Neural cell (in vitro differentiated cells): ENCODE results near the gene ITGA8. TPM values are rescaled to one million over a fixed set of nuclear protein-coding genes. Genes with fewer than 3 reads are reported as not detected.

Experiments used
- H2AFZ ChIP-seq: fragments of 200-600, 300-800 bp; sonication (generic), shearing (Covaris generic); 2 replicates; pipeline ENCODE4 v1.6.0; 2014; ENCODE audit warnings: low read depth, mild to moderate bottlenecking, antibody characterized with exemption, low read length, moderate library complexity
- H3F3A ChIP-seq: fragments of 200-600 bp; shearing (Covaris generic); 2 replicates; pipeline ENCODE4 v1.6.1; 2016; ENCODE audit warnings: mild to moderate bottlenecking, moderate library complexity, mixed read lengths, antibody characterized with exemption, low read length; ENCODE audit not compliant: insufficient read depth, poor library complexity, severe bottlenecking
- H3K27ac ChIP-seq: fragments of 200-600, 300-800 bp; sonication (generic), shearing (Covaris generic); 2 replicates; pipeline ENCODE4 v1.5.1; 2014; ENCODE audit warnings: mild to moderate bottlenecking, low read length, moderate library complexity
- H3K27me3 ChIP-seq: fragments of 300-800, 200-600 bp; sonication (generic), shearing (Covaris generic); 2 replicates; pipeline ENCODE4 v1.6.0; 2014; ENCODE audit warnings: mild to moderate bottlenecking, low read depth, low read length, moderate library complexity; ENCODE audit not compliant: insufficient read depth
- H3K36me3 ChIP-seq: fragments of 300-800, 200-600 bp; sonication (generic), shearing (Covaris generic); 2 replicates; pipeline ENCODE4 v1.5.1; 2014; ENCODE audit warnings: mild to moderate bottlenecking, antibody characterized with exemption, low read length, moderate library complexity; ENCODE audit not compliant: insufficient read depth
- H3K4me2 ChIP-seq: fragments of 300-800, 200-600 bp; sonication (generic), shearing (Covaris generic); 2 replicates; pipeline ENCODE4 v1.6.0; 2014; ENCODE audit warnings: mild to moderate bottlenecking, low read length
- H3K4me3 ChIP-seq: fragments of 300-800, 200-600 bp; sonication (generic), shearing (Covaris generic); 2 replicates; pipeline ENCODE4 v1.5.1; 2014; ENCODE audit warnings: mild to moderate bottlenecking, low read length, moderate library complexity
- H3K79me2 ChIP-seq: fragments of 200-600 bp; shearing (Covaris generic); replicated peaks from 2 replicates; pipeline ENCODE4 v1.6.0; 2014; ENCODE audit warnings: mild to moderate bottlenecking, low read length, moderate library complexity; ENCODE audit not compliant: insufficient read depth
- H3K9ac ChIP-seq: fragments of 300-800, 200-600 bp; sonication (generic), shearing (Covaris generic); 2 replicates; pipeline ENCODE4 v1.6.1; 2016; ENCODE audit warnings: mild to moderate bottlenecking, low read length, mixed read lengths
- H3K9me2 ChIP-seq: fragments of 200-600 bp; shearing (Covaris generic); 2 replicates; pipeline ENCODE4 v1.6.1; 2016; ENCODE audit warnings: mild to moderate bottlenecking, low read length, mixed read lengths; ENCODE audit not compliant: insufficient read depth
- H3K9me3 ChIP-seq: fragments of 200-600, 300-800 bp; sonication (generic), shearing (Covaris generic); 2 replicates; pipeline ENCODE4 v1.6.1; 2016; ENCODE audit warnings: mild to moderate bottlenecking, mixed run types, low read length, moderate library complexity, mixed read lengths
- H4K20me1 ChIP-seq: fragments of 200-600 bp; shearing (Covaris generic); 2 replicates; pipeline ENCODE4 v1.6.1; 2016; ENCODE audit warnings: mild to moderate bottlenecking, mixed run types; ENCODE audit not compliant: insufficient read depth
- CTCF ChIP-seq: fragments of 450-650 bp; IDR thresholded peaks from 2 replicates; pipeline ENCODE4 v1.5.1; 2014; ENCODE audit warnings: antibody characterized with exemption, mild to moderate bottlenecking, moderate library complexity; ENCODE audit not compliant: poor library complexity, severe bottlenecking
- EP300 ChIP-seq: fragments of 450-650 bp; conservative IDR thresholded peaks from 2 replicates; pipeline ENCODE4 v1.6.1; 2014; ENCODE audit warnings: antibody characterized with exemption, mild to moderate bottlenecking, moderate library complexity; ENCODE audit not compliant: poor library complexity, severe bottlenecking
- EZH2 ChIP-seq: fragments of 200-600, 300-800 bp; shearing (Covaris generic), sonication (generic); IDR thresholded peaks from 2 replicates; pipeline ENCODE4 v1.6.1; 2014; ENCODE audit warnings: antibody characterized with exemption, low read length, borderline replicate concordance, mild to moderate bottlenecking; ENCODE audit not compliant: insufficient read depth, poor library complexity, severe bottlenecking
- MXI1 ChIP-seq: fragments of 450-650 bp; conservative IDR thresholded peaks from 2 replicates; pipeline ENCODE4 v1.6.1; 2014; ENCODE audit warnings: antibody characterized with exemption, mild to moderate bottlenecking; ENCODE audit not compliant: poor library complexity, severe bottlenecking
- POLR2AphosphoS5 ChIP-seq: IDR thresholded peaks from 2 replicates; pipeline ENCODE4 v1.6.1; 2012
- RAD21 ChIP-seq: fragments of 450-650 bp; conservative IDR thresholded peaks from 2 replicates; pipeline ENCODE4 v1.6.1; 2014; ENCODE audit warnings: antibody characterized with exemption, mild to moderate bottlenecking, moderate library complexity
- SMC3 ChIP-seq: fragments of 450-650 bp; conservative IDR thresholded peaks from 2 replicates; pipeline ENCODE4 v1.6.1; 2014; ENCODE audit warnings: antibody characterized with exemption, mild to moderate bottlenecking, moderate library complexity; ENCODE audit not compliant: poor library complexity
- TAF1 ChIP-seq: IDR thresholded peaks from 2 replicates; pipeline ENCODE4 v1.6.1; 2012; ENCODE audit warnings: low read depth
- polyA plus RNA-seq: library from polyadenylated mRNA; depleted of rRNA; stranded (reverse); fragments of >200 nt; gene quantifications from 2 replicates; pipeline ENCODE4 v1.2.3, GENCODE V29; 2014
- TF ChIP-seq, protein P1 (sequence below): IDR thresholded peaks from 2 replicates; pipeline ENCODE4 v1.6.1; 2012; ENCODE audit warnings: borderline replicate concordance

Gene ITGA8
- polyA plus RNA-seq, 1 donor from 2014 or later = 0.11 TPM

DNA sequence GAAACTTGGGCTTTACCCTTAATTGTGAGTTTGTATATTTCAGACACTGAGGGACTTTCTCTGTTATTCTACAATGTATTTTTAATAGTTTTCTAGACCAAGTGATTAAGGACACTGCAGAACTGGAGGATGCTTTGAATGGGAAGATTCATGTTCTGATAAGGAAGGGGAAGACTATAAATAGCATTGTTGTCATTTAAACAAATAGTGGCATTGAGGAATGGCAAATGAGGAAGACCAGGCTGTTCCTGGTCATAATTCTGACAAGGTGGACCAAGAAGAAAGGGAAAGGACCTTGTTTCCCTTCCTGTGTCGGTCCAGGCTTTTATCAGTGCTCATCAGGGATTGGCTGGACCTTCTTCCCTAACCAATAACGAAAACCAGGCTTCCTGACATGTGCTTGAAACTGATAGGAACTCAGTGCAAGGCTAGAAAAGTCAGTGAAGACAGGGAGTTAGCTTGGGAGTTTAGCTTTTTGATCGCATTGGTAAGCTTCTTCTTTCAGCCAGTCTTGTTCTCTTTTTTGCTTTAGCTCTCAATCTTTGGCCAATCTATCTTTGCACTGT, 116.2 kb downstream of the ITGA8 start:
- Histone ChIP-seq H4K20me1 (no peaks in the 10 kb centered on the region), H3K27me3 (no peaks in the 10 kb centered on the region), H3K9me3 (no peaks in the 10 kb centered on the region), H3K4me3 (no peak overlapping the region), H3K9me2 (no peaks in the 10 kb centered on the region), H3K79me2 (no peaks in the 10 kb centered on the region), H3K36me3 (no peaks in the 10 kb centered on the region), H2AFZ (no peak overlapping the region), H3K27ac (no peak overlapping the region), H3K9ac (no peak overlapping the region), H3F3A (no peaks in the 10 kb centered on the region), H3K4me2 (no peak overlapping the region)
- TF ChIP-seq, protein P1, sequence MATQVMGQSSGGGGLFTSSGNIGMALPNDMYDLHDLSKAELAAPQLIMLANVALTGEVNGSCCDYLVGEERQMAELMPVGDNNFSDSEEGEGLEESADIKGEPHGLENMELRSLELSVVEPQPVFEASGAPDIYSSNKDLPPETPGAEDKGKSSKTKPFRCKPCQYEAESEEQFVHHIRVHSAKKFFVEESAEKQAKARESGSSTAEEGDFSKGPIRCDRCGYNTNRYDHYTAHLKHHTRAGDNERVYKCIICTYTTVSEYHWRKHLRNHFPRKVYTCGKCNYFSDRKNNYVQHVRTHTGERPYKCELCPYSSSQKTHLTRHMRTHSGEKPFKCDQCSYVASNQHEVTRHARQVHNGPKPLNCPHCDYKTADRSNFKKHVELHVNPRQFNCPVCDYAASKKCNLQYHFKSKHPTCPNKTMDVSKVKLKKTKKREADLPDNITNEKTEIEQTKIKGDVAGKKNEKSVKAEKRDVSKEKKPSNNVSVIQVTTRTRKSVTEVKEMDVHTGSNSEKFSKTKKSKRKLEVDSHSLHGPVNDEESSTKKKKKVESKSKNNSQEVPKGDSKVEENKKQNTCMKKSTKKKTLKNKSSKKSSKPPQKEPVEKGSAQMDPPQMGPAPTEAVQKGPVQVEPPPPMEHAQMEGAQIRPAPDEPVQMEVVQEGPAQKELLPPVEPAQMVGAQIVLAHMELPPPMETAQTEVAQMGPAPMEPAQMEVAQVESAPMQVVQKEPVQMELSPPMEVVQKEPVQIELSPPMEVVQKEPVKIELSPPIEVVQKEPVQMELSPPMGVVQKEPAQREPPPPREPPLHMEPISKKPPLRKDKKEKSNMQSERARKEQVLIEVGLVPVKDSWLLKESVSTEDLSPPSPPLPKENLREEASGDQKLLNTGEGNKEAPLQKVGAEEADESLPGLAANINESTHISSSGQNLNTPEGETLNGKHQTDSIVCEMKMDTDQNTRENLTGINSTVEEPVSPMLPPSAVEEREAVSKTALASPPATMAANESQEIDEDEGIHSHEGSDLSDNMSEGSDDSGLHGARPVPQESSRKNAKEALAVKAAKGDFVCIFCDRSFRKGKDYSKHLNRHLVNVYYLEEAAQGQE = no peak
- TF ChIP-seq SMC3 = no peak
- TF ChIP-seq POLR2AphosphoS5 = no peak
- no peak for TF ChIP-seq EP300
- TF ChIP-seq CTCF = no peak
- TF ChIP-seq EZH2 = no peak
- TF ChIP-seq MXI1 = no peak
- no peak for TF ChIP-seq RAD21
- TF ChIP-seq TAF1 = no peak

DNA sequence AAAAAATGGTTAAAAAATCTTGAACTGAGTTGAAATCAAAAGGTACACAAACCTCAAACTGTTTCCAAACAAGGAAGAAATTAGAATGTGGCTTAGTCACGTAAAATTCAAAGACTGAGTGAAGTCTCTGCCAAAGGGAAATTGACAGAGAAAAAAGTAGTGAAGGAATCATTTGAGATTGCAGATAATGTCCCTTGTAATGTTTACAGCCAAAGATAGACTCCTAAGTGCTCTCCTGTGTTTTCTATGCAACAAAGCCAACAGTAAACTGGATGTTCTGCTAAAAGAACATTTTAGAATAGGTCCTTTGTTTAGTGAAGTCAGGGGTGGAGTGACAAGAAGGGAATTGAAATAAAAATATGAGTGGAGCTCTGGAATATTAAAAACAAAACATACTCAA, 117.9 kb downstream of the ITGA8 start:
- H2AFZ ChIP-seq = no peak overlapping the region
- no peaks in the 10 kb centered on the region for H3K27me3 ChIP-seq
- H3K9me3 ChIP-seq = no peaks in the 10 kb centered on the region
- H3K9ac ChIP-seq = no peak overlapping the region
- no peak overlapping the region for H3K4me3 ChIP-seq
- no peak overlapping the region for H3K4me2 ChIP-seq
- H3K79me2 ChIP-seq = no peaks in the 10 kb centered on the region
- no peak overlapping the region for H3K27ac ChIP-seq
- no peaks in the 10 kb centered on the region for H3K36me3 ChIP-seq
- H3F3A ChIP-seq = no peaks in the 10 kb centered on the region
- no peak for TF ChIP-seq TAF1
- TF ChIP-seq RAD21 = no peak
- TF ChIP-seq EZH2 = no peak
- TF ChIP-seq POLR2AphosphoS5 = no peak
- H4K20me1 ChIP-seq = no peaks in the 10 kb centered on the region
- H3K9me2 ChIP-seq = no peaks in the 10 kb centered on the region

GRCh38 chr10:15595260-15595659, 124.5 kb downstream of the ITGA8 start:
- no peaks in the 10 kb centered on the region for H4K20me1 ChIP-seq
- H3K4me2 ChIP-seq = no peak overlapping the region
- TF ChIP-seq CTCF (no peak), TAF1 (no peak), EZH2 (no peak), EP300 (no peak), POLR2AphosphoS5 (no peak), RAD21 (no peak), MXI1 (no peak), SMC3 (no peak)
- TF ChIP-seq, protein P1 = no peak
- no peaks in the 10 kb centered on the region for H3K79me2 ChIP-seq
- H3F3A ChIP-seq = no peaks in the 10 kb centered on the region
- H3K4me3 ChIP-seq = no peak overlapping the region
- no peak overlapping the region for H2AFZ ChIP-seq
- no peaks in the 10 kb centered on the region for H3K36me3 ChIP-seq
- H3K27me3 ChIP-seq = no peaks in the 10 kb centered on the region
- no peaks in the 10 kb centered on the region for H3K9me3 ChIP-seq
- no peak overlapping the region for H3K9ac ChIP-seq
- no peaks in the 10 kb centered on the region for H3K9me2 ChIP-seq
- H3K27ac ChIP-seq = no peak overlapping the region
